Neural crest cell (in vitro differentiated cells): ENCODE data around the gene FANCD2OS. TPM values are rescaled to one million over a fixed set of nuclear protein-coding genes. Genes with fewer than 3 reads are reported as not detected.
"Not testable (repeated sequence)": the region's sequence is repeated elsewhere in the genome, so short reads cannot be mapped to it uniquely, and the experiment has no call there.

Experiments used
- DNase-seq: peaks from one replicate; pipeline ENCODE4 v3.0.0; 2021; ENCODE audit warnings: low read depth, mixed read lengths, low spot score
- H3K27ac Mint-ChIP-seq: one replicate; pipeline ENCODE4 v1.8.0; 2021; ENCODE audit warnings: mild to moderate bottlenecking, mixed read lengths; ENCODE audit not compliant: unreplicated experiment
- H3K27me3 Mint-ChIP-seq: 2 replicates; pipeline ENCODE4 v1.8.0; 2021; ENCODE audit warnings: low read depth, mild to moderate bottlenecking, mixed read lengths
- H3K36me3 Mint-ChIP-seq: 2 replicates; pipeline ENCODE4 v1.8.0; 2021; ENCODE audit warnings: low read depth, mild to moderate bottlenecking, mixed read lengths
- H3K4me1 Mint-ChIP-seq: 2 replicates; pipeline ENCODE4 v1.8.0; 2021; ENCODE audit warnings: mixed read lengths
- H3K4me3 Mint-ChIP-seq: one replicate; pipeline ENCODE4 v1.8.0; 2021; ENCODE audit warnings: mild to moderate bottlenecking, mixed read lengths
- H3K9me3 Mint-ChIP-seq: 2 replicates; pipeline ENCODE4 v1.8.0; 2021; ENCODE audit warnings: mixed read lengths
- CTCF ChIP-seq: fragments of 200-600 bp; sonication (generic); conservative IDR thresholded peaks from 2 replicates; pipeline ENCODE4 v1.5.0; 2021; ENCODE audit warnings: antibody characterized with exemption, mild to moderate bottlenecking
- total RNA-seq: library from RNA; stranded (reverse); gene quantifications from 2 replicates; pipeline ENCODE4 v1.2.1, GENCODE V29; 2021

The FANCD2OS gene
- total RNA-seq, 1 donor from 2014 or later = not detected

- no peak for TF ChIP-seq CTCF
- no peak overlapping the region for H3K4me3 Mint-ChIP-seq
- DNase-seq = no peak
- peaks cover 4% of the 10 kb centered on the region for H3K36me3 Mint-ChIP-seq
- no peaks in the 10 kb centered on the region for H3K4me1 Mint-ChIP-seq
- H3K27ac Mint-ChIP-seq = no peak overlapping the region
- no peaks in the 10 kb centered on the region for H3K9me3 Mint-ChIP-seq
- no peaks in the 10 kb centered on the region for H3K27me3 Mint-ChIP-seq
Measured at GRCh38 chr3:10093678-10094077, 14.4 kb downstream of the FANCD2OS start.

- not testable (repeated sequence) for H3K4me1 Mint-ChIP-seq, H3K4me3 Mint-ChIP-seq, H3K9me3 Mint-ChIP-seq, H3K27ac Mint-ChIP-seq, H3K27me3 Mint-ChIP-seq, DNase-seq
- peaks cover 11% of the 10 kb centered on the region for H3K36me3 Mint-ChIP-seq
Measured at GRCh38 chr3:10091387-10091786, 16.7 kb downstream of the FANCD2OS start.

GRCh38 chr3:10090774-10091173 lies 17.3 kb downstream of the FANCD2OS start:
- not testable (repeated sequence) for H3K27me3 Mint-ChIP-seq, DNase-seq, H3K27ac Mint-ChIP-seq, H3K4me1 Mint-ChIP-seq, H3K4me3 Mint-ChIP-seq, H3K9me3 Mint-ChIP-seq
- H3K36me3 Mint-ChIP-seq = peaks cover 11% of the 10 kb centered on the region

GRCh38 chr3:10090179-10090578 lies 17.9 kb downstream of the FANCD2OS start:
- no peak for DNase-seq
- Mint-ChIP-seq H3K4me3 (no peak overlapping the region), H3K27ac (no peak overlapping the region), H3K4me1 (no peaks in the 10 kb centered on the region), H3K36me3 (peaks cover 11% of the 10 kb centered on the region), H3K9me3 (no peaks in the 10 kb centered on the region), H3K27me3 (no peaks in the 10 kb centered on the region)
- no peak for TF ChIP-seq CTCF

GRCh38 chr3:10088256-10088655 lies 19.8 kb downstream of the FANCD2OS start:
- Mint-ChIP-seq H3K27ac (peak overlapping the region; percentile 79), H3K27me3 (no peaks in the 10 kb centered on the region), H3K4me3 (no peak overlapping the region), H3K36me3 (peaks cover 15% of the 10 kb centered on the region), H3K9me3 (no peaks in the 10 kb centered on the region), H3K4me1 (no peaks in the 10 kb centered on the region)
- DNase-seq = no peak
- no peak for TF ChIP-seq CTCF

- Mint-ChIP-seq H3K27ac (no peak overlapping the region), H3K36me3 (peaks cover 11% of the 10 kb centered on the region), H3K4me3 (no peak overlapping the region), H3K27me3 (no peaks in the 10 kb centered on the region), H3K9me3 (no peaks in the 10 kb centered on the region), H3K4me1 (no peaks in the 10 kb centered on the region)
- no peak for DNase-seq
- TF ChIP-seq CTCF = no peak
Measured at GRCh38 chr3:10085738-10086137, 22.3 kb downstream of the FANCD2OS start.

- no peak for TF ChIP-seq CTCF
- H3K27ac Mint-ChIP-seq = no peak overlapping the region
- no peaks in the 10 kb centered on the region for H3K4me1 Mint-ChIP-seq
- no peak for DNase-seq
- H3K9me3 Mint-ChIP-seq = no peaks in the 10 kb centered on the region
- H3K27me3 Mint-ChIP-seq = no peaks in the 10 kb centered on the region
- peaks cover 9% of the 10 kb centered on the region for H3K36me3 Mint-ChIP-seq
- no peak overlapping the region for H3K4me3 Mint-ChIP-seq
Measured at GRCh38 chr3:10081871-10082270, 26.2 kb downstream of the FANCD2OS start.
